GM12875 (cell line): ENCODE results near the gene ANKRD24.

ENCODE experiments used
- H3K4me3 ChIP-seq: one replicate; pipeline ENCODE4 v1.5.1; 2011; ENCODE audit warnings: low read depth, low read length, control low read depth
- TF ChIP-seq, protein P1 (sequence below): IDR thresholded peaks from 2 replicates; pipeline ENCODE4 v1.5.1; 2011; ENCODE audit warnings: low read depth, mild to moderate bottlenecking, control low read depth, inconsistent platforms, low read length, moderate library complexity, borderline replicate concordance; ENCODE audit not compliant: insufficient read depth

The ANKRD24 gene

DNA sequence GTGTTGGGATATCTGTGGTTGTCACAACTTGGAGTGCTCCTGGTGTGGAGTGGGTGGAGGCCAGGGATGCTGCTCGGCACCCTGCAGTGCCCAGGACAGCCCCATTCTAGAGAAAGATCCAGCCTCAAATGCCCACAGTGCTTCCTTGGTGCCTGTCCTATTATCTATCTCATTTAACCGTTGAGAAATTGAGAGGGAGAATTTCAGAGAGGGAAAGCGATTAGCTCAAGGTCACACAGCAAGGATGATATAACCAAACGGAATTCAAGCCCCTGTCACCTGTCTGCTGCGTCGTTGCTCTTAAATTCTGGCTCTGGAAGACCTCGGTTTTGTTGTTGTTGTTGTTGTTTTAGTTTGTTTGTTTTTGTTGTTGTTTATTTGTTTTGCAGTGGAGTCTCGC is 13.5 kb downstream of the ANKRD24 start:
- TF ChIP-seq, protein P1, sequence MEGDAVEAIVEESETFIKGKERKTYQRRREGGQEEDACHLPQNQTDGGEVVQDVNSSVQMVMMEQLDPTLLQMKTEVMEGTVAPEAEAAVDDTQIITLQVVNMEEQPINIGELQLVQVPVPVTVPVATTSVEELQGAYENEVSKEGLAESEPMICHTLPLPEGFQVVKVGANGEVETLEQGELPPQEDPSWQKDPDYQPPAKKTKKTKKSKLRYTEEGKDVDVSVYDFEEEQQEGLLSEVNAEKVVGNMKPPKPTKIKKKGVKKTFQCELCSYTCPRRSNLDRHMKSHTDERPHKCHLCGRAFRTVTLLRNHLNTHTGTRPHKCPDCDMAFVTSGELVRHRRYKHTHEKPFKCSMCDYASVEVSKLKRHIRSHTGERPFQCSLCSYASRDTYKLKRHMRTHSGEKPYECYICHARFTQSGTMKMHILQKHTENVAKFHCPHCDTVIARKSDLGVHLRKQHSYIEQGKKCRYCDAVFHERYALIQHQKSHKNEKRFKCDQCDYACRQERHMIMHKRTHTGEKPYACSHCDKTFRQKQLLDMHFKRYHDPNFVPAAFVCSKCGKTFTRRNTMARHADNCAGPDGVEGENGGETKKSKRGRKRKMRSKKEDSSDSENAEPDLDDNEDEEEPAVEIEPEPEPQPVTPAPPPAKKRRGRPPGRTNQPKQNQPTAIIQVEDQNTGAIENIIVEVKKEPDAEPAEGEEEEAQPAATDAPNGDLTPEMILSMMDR: no peak
- no peak overlapping the region for H3K4me3 ChIP-seq

DNA sequence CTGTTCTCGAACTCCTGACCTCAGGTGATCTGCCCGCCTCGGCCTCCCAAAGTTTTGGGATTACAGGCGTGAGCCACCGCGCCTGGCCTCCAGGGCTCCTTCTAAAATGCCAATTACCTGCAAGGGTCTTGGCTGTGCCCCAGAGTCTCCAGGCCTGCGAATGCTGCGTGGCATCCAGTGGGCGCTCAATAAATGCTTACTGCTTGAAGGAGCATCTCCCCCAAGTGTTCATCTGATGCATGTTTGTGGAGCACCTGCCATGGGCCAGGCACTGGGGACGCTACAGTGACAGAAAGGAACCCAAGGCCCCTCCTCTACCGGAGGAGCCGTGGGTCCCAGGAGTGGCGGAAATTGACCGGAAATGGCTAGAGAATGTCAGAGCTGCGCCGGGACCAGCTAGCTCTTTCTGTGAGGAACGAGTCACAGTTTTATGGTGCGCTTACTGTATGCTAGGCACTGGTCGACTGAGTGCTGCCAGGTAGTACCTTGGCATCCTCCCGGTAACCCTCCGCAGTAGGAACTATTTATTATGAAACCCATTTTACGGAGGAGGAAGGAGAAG is 14.2 kb downstream of the ANKRD24 start:
- H3K4me3 ChIP-seq: no peak overlapping the region
- TF ChIP-seq, protein P1: no peak

DNA sequence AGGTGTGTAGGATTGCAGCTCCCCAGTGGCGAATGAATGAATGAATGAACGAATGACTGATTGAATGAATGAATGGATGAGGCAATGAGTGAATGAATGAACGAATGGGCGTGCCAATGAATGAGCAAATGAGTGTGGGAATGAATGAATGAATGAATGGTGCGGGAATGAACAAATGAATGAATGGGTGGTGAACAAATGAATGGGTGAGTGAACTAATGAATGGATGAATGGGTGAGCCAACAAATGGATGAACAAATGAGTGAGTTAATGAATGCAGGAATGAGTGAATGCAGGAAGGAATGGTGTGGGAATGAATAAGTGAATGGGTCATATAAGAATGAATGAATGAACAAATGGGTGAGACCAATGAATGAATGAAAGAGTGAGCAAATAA is 14.7 kb downstream of the ANKRD24 start:
- TF ChIP-seq, protein P1: no peak
- H3K4me3 ChIP-seq: no peak overlapping the region

DNA sequence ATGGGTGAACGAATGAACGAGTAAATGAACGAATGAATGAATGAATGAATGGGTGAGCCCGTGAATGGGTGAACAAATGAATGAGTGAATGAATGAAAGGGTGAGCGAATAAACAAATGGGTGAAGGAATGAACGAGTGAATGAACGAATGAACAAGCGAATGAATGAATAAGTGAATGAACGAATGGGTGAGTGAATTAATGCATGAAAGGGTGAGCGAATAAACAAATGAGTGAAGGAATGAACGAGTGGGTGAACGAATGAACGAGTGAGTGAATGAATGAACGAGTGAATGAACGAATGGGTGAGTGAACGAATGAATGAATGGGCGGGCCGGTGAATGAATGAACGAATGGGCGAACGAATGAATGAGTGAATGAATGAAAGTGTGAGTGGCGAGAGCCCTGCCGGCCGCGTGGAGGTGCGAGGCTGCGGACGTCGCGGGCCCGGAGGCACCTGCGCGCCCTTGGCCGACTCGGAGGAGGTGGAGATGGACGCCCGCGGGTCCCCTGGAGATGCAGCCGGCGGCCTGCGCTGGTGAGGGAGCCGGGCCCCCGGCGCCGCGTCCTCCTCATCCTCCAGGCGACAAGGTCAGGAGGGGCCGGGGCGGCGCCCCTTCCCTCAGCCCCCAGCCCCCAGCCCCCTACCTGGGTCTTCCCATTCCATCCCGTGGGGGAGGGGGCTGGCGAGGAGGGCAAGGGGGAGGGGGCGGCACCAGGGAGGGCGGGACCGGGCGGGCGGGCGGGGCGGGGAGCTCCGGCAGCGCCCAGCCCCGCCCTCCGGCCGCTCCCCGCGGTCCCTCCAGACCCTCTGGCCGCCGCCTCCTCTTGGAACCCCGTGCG is 15.4 kb downstream of the ANKRD24 start:
- H3K4me3 ChIP-seq: no peak overlapping the region
- TF ChIP-seq, protein P1: no peak

DNA sequence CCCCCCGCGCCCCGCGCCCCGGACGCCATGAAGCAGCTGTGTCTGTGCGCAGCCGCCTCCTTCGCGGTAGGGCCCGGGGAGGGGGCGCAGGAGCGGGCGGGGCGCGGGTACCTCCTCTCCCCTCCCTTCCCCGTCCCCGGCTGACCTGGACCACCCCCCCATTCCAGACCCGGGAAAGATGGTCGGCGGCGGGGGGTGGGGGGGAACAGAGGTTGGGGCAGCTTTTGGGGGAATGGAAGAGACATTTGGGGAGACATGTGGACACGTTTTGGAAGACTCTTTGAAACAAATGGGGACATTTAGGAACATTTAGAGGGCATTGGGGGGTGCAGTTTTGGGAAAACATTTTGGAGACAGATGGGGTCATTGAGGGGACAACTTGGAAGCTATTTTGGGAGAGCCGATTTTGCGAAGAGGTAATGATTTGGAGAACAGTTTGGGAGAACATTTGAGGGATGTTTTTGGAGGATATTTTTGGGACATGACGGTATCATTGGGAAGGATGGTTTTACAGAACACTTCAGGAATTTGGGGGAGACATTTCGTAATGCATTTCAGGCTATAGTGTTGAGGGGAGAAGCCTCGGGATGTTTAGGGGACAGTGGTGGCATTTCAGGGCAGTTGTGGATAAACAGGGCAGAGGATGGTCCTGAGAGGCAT is 16.1 kb downstream of the ANKRD24 start:
- H3K4me3 ChIP-seq: no peak overlapping the region
- TF ChIP-seq, protein P1: no peak

DNA sequence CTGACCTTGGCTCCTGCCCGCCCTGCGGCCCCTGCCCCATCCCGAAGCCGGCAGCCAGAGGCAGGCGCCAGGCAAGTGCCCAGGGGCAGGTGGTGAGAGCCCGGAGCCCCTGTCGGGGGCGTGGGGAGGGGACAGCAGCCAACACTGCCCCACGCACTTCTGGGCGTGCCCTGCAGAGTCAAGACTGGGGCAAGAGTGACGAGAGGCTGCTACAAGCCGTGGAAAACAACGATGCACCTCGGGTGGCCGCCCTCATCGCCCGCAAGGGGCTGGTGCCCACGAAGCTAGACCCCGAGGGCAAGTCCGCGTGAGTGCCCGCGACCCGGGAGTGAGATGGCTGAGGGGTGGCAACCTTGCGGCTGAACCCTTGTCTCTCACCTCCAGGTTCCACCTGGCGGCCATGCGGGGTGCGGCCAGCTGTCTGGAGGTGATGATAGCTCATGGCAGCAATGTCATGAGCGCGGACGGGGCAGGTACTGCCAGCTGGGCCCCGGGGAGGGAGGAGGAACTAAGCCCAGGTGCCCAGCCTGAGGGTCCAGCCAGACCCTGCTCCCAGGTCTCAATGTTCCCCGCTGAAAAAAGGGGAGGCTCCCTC is 17.3 kb downstream of the ANKRD24 start:
- TF ChIP-seq, protein P1: no peak
- no peak overlapping the region for H3K4me3 ChIP-seq
